Astrocyte of the spinal cord (primary cell): ENCODE results near the gene PKMYT1.

ENCODE experiments used
- DNase-seq: peaks from one replicate; pipeline ENCODE4 v3.0.0; 2011; ENCODE audit warnings: low read depth, low spot score
- H3K4me3 ChIP-seq: 2 replicates; pipeline ENCODE4 v1.5.1; 2011; ENCODE audit warnings: low read depth, mild to moderate bottlenecking, low read length, moderate library complexity
- CTCF ChIP-seq: IDR thresholded peaks from 2 replicates; pipeline ENCODE4 v1.5.1; 2012; ENCODE audit warnings: low read depth, mild to moderate bottlenecking, low read length, inconsistent platforms
- in situ Hi-C: cut with HindIII; loops from 2 replicates; pipeline ENCODE4 v1.10.0; 2017; ENCODE audit warnings: low sequenced_read_pairs

The PKMYT1 gene

GRCh38 chr16:2963723-2964474 is 16.3 kb downstream of the PKMYT1 start, which contains the start of gene KREMEN2:
KREMEN2 (plus strand) TSS chr16:2964275; CDS start chr16:2964521, 246 bp downstream.
- H3K4me3 ChIP-seq, result peak within 1 kb of the TSS; percentile 3
- in situ Hi-C loops, result no loop called here
- no peak for TF ChIP-seq CTCF
- DNase-seq, result no peak

DNA sequence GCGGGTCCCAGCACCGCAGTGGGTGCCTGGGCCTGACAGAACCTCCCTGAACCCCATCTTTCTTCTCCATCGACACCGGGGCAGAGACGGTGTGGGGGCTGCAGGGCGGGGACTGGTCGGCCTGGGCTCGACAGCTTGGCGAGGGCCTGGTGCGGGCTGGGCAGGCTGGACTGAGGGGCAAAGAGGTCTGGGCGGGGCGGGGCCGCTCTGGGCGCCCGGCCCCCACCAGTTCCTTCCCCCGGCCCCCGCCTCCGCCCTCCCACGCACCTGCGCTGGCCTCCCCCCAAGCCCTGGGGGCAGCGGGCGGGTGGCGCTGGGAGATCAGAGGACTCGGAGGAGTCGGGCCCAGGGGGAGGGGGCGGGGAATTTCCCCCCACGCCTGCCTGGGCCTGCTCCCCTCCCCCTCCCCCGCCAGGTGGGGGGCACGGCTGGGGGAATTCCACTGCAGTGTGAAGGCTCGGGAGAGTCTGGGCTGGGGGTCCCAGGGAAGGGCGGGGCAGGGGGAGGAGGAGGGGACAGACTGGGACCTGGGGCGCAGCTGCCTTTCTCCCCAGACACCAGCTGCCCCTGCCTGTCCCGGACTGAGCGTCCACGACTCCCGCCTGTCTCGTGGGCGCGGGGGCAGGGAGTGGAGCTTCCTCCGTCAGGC is 17.0 kb downstream of the PKMYT1 start:
- TF ChIP-seq CTCF, result no peak
- in situ Hi-C loops, result no loop called here
- DNase-seq, result no peak
- H3K4me3 ChIP-seq, result no peak overlapping the region

GRCh38 chr16:2962334-2963073 is 17.7 kb downstream of the PKMYT1 start:
- in situ Hi-C loops, result no loop called here
- no peak for TF ChIP-seq CTCF
- H3K4me3 ChIP-seq, result no peak overlapping the region
- DNase-seq, result no peak

DNA sequence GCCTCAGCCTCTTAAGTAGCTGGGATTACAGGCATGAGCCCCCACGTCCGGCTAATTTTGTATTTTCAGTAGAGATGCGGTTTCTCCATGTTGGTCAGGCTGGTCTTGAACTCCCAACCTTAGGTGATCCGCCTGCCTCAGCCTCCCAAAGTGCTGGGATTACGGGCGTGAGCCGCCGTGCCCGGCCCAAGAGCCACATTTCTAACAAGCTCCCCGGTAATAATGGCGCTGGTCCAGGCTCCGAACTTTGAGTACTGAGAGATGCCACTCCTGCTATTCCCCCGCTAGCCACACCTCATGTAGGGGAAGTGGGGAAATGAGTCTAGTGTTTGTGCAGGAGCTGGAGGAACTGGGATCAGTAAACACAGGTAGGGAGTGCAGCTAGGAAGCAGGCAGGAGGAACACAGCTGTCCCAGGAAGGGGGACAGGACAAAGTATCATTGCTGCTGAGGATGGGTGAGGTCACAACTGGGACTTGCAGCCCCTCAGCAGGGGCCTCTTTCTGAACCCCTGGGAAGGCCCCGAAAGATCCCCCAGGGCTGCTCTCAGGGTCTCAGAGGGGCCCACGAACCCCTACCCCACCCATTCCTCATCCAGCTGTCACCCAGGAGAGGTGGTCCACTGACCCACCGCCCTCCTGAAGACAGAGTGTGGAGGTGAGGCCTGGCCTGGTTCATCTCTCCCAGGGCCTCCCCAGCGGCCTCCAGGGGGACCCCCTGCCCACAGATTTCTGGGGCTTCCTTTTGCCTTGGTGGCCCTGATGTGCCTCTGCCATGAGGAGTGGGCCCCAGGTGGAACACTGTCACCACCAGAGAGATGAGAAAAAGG is 19.8 kb downstream of the PKMYT1 start:
- H3K4me3 ChIP-seq, result no peak overlapping the region
- DNase-seq, result no peak
- TF ChIP-seq CTCF, result no peak
- in situ Hi-C loops, result no loop called here

DNA sequence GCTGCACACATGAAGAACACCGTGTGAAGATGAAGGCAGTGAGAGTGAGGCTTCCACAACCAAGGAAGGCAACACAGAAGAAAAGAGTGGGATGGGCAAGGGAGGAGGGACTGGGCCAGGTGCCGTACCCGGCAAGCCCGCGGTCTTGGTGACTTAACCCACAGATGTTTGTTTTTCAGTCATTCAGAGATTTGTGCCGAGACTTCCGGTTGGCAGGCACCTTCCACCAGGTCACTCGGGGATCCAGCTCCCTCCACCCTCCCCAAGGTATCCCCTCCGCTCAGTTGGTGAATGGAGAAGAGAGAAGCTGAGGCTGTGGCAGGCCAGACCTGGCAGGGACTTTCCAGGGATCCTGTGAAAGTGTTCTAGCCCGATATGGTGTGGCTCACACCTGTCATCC is 21.0 kb downstream of the PKMYT1 start:
- in situ Hi-C loops, result no loop called here
- no peak for DNase-seq
- TF ChIP-seq CTCF, result no peak
- H3K4me3 ChIP-seq, result no peak overlapping the region

DNA sequence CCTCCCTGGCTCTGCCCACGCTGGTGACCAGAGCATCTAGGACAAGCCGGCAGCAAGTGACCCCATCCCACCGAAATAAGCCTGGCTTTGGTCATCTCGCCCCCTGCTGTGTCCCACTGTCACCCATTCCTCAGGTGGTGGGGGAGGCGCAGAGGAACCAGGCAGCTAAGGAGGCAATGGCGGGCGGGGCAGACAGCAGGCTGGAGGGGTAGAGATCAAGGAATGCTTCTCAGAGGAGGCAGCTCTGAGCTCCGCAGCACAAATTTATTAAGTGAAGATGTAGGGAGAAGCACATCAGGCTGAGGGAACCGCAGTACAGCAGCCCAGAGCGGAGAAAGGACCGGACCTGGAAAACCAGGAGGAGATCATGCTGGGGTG is 23.7 kb downstream of the PKMYT1 start:
- no peak overlapping the region for H3K4me3 ChIP-seq
- no peak for DNase-seq
- TF ChIP-seq CTCF, result no peak
- in situ Hi-C loops, result no loop called here
